Neuron (in vitro differentiated cells): ENCODE data around the gene UBE2I.
A peak's percentile ranks its signal among the peaks of the same experiment; 100 is the strongest.

Source experiments
- H2AFZ ChIP-seq: one replicate; pipeline ENCODE4 v1.6.1; 2013; ENCODE audit warnings: low read depth, mild to moderate bottlenecking, inconsistent platforms, low read length, moderate library complexity
- H3K27me3 ChIP-seq: one replicate; pipeline ENCODE4 v1.6.1; 2013; ENCODE audit warnings: low read length; ENCODE audit not compliant: insufficient read depth
- H3K36me3 ChIP-seq: one replicate; pipeline ENCODE4 v1.6.1; 2013; ENCODE audit warnings: low read length; ENCODE audit not compliant: insufficient read depth
- H3K4me1 ChIP-seq: one replicate; pipeline ENCODE4 v1.6.1; 2013; ENCODE audit warnings: low read length; ENCODE audit not compliant: insufficient read depth
- H3K4me3 ChIP-seq: 2 replicates; pipeline ENCODE4 v1.5.1; 2013; ENCODE audit warnings: mild to moderate bottlenecking, low read length, moderate library complexity
- H3K9me3 ChIP-seq: one replicate; pipeline ENCODE4 v1.6.1; 2013; ENCODE audit warnings: low read length

Gene UBE2I

GRCh38 chr16:1335996-1336395 is 26.6 kb downstream of the UBE2I start:
- Histone ChIP-seq H3K27me3 (peaks cover 22% of the 10 kb centered on the region), H3K4me1 (peaks cover 54% of the 10 kb centered on the region), H2AFZ (no peak overlapping the region), H3K36me3 (peaks cover under 1% of the 10 kb centered on the region), H3K4me3 (peak overlapping the region; percentile 20), H3K9me3 (no peaks in the 10 kb centered on the region)

GRCh38 chr16:1336619-1337018 is 27.2 kb downstream of the UBE2I start:
- H3K27me3 ChIP-seq, result peaks cover 17% of the 10 kb centered on the region
- H3K4me1 ChIP-seq, result peaks cover 50% of the 10 kb centered on the region
- H2AFZ ChIP-seq, result no peak overlapping the region
- H3K4me3 ChIP-seq, result no peak overlapping the region
- H3K9me3 ChIP-seq, result no peaks in the 10 kb centered on the region
- peaks cover 6% of the 10 kb centered on the region for H3K36me3 ChIP-seq

GRCh38 chr16:1337486-1337885 is 28.1 kb downstream of the UBE2I start:
- H2AFZ ChIP-seq, result no peak overlapping the region
- H3K4me1 ChIP-seq, result peaks cover 42% of the 10 kb centered on the region
- H3K9me3 ChIP-seq, result no peaks in the 10 kb centered on the region
- peaks cover 8% of the 10 kb centered on the region for H3K27me3 ChIP-seq
- H3K36me3 ChIP-seq, result peaks cover 11% of the 10 kb centered on the region
- no peak overlapping the region for H3K4me3 ChIP-seq

GRCh38 chr16:1338119-1338730 is 28.8 kb downstream of the UBE2I start:
- H3K36me3 ChIP-seq, result peaks cover 11% of the 10 kb centered on the region
- no peaks in the 10 kb centered on the region for H3K9me3 ChIP-seq
- peaks cover under 1% of the 10 kb centered on the region for H3K27me3 ChIP-seq
- peaks cover 42% of the 10 kb centered on the region for H3K4me1 ChIP-seq
- H3K4me3 ChIP-seq, result no peak overlapping the region
- H2AFZ ChIP-seq, result no peak overlapping the region

GRCh38 chr16:1338855-1339675 is 29.6 kb downstream of the UBE2I start:
- no peaks in the 10 kb centered on the region for H3K9me3 ChIP-seq
- peaks cover 38% of the 10 kb centered on the region for H3K4me1 ChIP-seq
- H2AFZ ChIP-seq, result no peak overlapping the region
- H3K4me3 ChIP-seq, result no peak overlapping the region
- H3K27me3 ChIP-seq, result no peaks in the 10 kb centered on the region
- H3K36me3 ChIP-seq, result peaks cover 11% of the 10 kb centered on the region

GRCh38 chr16:1340730-1341494 is 31.5 kb downstream of the UBE2I start:
- Histone ChIP-seq H3K4me3 (no peak overlapping the region), H2AFZ (no peak overlapping the region), H3K27me3 (no peaks in the 10 kb centered on the region), H3K9me3 (no peaks in the 10 kb centered on the region), H3K36me3 (peaks cover 11% of the 10 kb centered on the region), H3K4me1 (peaks cover 21% of the 10 kb centered on the region)

- H2AFZ ChIP-seq, result no peak overlapping the region
- peaks cover 13% of the 10 kb centered on the region for H3K4me1 ChIP-seq
- H3K36me3 ChIP-seq, result peaks cover 11% of the 10 kb centered on the region
- no peak overlapping the region for H3K4me3 ChIP-seq
- H3K27me3 ChIP-seq, result no peaks in the 10 kb centered on the region
- no peaks in the 10 kb centered on the region for H3K9me3 ChIP-seq
Measured at GRCh38 chr16:1341495-1342420, 32.3 kb downstream of the UBE2I start.

- no peak overlapping the region for H2AFZ ChIP-seq
- no peak overlapping the region for H3K4me3 ChIP-seq
- peaks cover 4% of the 10 kb centered on the region for H3K4me1 ChIP-seq
- no peaks in the 10 kb centered on the region for H3K9me3 ChIP-seq
- no peaks in the 10 kb centered on the region for H3K27me3 ChIP-seq
- peaks cover 15% of the 10 kb centered on the region for H3K36me3 ChIP-seq
Measured at GRCh38 chr16:1342526-1343427, 33.3 kb downstream of the UBE2I start.

GRCh38 chr16:1343428-1344242 is 34.2 kb downstream of the UBE2I start:
- no peaks in the 10 kb centered on the region for H3K9me3 ChIP-seq
- peaks cover 20% of the 10 kb centered on the region for H3K36me3 ChIP-seq
- no peaks in the 10 kb centered on the region for H3K27me3 ChIP-seq
- no peaks in the 10 kb centered on the region for H3K4me1 ChIP-seq
- H2AFZ ChIP-seq, result no peak overlapping the region
- H3K4me3 ChIP-seq, result no peak overlapping the region

GRCh38 chr16:1344499-1344898 is 35.1 kb downstream of the UBE2I start:
- no peak overlapping the region for H2AFZ ChIP-seq
- H3K27me3 ChIP-seq, result no peaks in the 10 kb centered on the region
- no peak overlapping the region for H3K4me3 ChIP-seq
- H3K9me3 ChIP-seq, result no peaks in the 10 kb centered on the region
- H3K36me3 ChIP-seq, result peaks cover 28% of the 10 kb centered on the region
- no peaks in the 10 kb centered on the region for H3K4me1 ChIP-seq

- Histone ChIP-seq H2AFZ (no peak overlapping the region), H3K4me3 (no peak overlapping the region), H3K4me1 (no peaks in the 10 kb centered on the region), H3K27me3 (no peaks in the 10 kb centered on the region), H3K36me3 (peaks cover 33% of the 10 kb centered on the region), H3K9me3 (no peaks in the 10 kb centered on the region)
Measured at GRCh38 chr16:1345087-1345486, 35.7 kb downstream of the UBE2I start.
